GM11168 (cell line): ENCODE measurements around the gene QKI.

Experiments
- in situ Hi-C: fragments of 300-500 bp; cut with MboI; formaldehyde crosslinking; loops from one replicate; pipeline ENCODE4 v1.12.0; 2022; ENCODE audit warnings: low sequenced_read_pairs; ENCODE audit not compliant: unreplicated experiment

Gene QKI

DNA sequence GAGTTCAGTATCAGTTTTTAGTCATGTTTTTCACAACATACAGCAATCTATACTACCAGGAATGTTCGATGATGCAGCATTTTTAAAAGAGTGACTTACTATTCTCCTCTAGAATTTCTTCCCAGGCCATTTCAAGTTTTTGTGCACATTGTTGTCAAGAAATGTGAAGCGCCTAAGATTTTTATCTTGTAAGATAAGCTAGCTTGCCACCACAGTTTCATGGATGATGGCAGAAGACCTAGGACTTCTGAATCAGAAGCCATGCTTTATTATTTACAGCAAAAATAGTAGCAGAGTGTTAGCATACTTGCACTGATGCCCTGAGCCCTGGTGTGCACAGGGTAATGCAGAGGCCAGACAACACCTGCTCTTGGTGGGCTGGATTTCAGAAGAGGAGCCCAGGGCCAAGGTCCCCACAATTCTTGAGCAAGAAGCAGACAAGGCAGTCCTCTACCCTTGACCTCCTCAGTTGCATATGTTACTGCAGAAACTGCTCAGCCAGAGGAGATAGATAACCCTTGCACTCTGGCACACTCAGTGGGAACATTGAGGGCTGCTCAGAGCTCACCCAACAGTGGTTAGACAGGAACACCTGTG lies 99.2 kb downstream of the QKI start:
- in situ Hi-C loops: no loop called here

DNA sequence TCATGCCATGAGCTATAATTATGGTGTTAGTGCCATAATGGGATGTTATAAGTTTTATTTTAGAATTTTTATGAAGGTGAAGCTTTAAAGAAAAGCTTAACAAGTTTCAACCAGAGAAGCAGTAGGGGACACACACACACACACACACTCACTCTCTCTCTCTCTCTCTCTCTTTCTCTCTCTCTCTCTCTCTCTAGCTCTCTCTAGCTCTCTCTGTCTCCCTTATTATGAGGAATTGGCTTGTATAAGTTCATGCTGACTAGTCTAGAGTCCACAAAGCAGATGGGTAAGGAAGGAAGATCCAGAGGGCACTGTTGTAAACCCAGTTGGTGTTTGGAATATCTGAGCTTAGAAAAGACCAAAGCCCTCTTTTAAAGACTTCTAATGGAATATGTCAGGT lies 102.4 kb downstream of the QKI start:
- in situ Hi-C loops: no loop called here

DNA sequence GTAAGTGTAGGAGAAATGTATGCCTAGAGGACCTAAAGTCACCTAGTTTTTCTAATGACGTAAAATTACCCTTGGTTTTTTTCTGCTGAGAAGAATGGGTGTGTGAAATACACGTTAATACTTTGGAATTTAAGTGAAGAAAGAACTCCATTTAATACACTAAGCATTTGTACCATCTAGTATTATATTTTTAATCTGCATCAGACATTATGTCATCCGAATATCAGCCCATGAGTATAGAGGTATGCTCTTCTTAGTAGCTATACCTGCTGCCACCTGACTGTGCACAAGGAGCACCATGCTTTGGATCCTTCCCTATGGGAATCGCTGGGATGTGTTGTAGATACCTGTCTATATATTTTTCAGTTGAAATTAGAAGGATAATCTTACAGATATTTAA lies 106.4 kb downstream of the QKI start:
- in situ Hi-C loops: no loop called here

DNA sequence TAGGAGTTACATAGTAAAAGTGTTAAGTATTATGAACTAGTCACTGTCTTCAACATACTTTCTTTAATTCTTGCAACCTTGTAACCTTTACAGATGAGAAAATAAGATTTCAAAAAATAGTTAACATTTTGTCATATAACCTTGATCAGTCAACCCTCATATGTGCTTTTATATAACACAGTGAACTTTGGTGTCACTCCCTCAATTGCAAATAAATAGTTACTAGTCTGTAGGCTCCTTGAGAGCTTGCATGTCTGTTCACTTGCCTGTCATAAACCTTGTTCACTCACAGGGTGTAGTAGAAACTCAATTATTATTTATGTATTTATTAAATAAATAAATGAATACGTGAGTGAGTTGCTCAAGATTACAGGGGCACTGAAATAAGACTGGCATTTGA lies 107.5 kb downstream of the QKI start:
- in situ Hi-C loops: no loop called here

DNA sequence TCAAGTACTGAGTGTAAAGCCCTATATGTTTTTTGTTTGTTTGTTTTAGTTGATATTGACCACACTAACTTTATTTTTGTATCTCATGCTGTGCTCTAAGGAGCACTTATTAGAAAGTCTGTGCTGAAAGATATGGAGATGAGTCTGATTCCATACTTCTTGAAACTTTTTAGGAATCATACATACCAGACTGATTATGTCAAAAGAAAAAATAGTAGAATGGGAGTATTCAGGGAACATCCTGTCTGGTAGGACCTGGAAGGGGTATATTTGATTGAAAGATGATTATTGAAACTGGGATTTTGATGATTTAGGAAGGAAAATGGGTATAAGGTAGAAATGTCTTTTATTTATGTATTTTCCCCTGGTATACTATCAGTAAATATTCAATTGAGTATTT lies 111.4 kb downstream of the QKI start:
- in situ Hi-C loops: no loop called here

DNA sequence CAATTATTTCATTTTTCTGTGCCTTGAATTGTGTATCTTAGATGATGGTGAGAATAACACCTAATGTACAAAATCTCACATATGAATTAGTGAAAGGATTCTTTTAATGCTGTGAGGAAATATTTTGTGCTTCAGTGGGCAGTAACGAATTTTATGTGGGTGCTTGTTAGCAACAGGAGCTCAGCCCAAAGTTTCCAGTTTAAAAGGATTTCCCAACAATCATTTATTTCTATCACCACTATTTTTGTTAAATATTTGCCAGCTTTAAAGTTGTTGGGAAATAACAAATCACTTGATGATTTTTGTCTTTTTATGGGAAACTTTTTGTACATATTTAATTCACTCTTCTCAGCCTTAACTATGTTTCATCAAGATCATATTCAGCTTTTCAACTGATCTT lies 111.8 kb downstream of the QKI start:
- in situ Hi-C loops: no loop called here

DNA sequence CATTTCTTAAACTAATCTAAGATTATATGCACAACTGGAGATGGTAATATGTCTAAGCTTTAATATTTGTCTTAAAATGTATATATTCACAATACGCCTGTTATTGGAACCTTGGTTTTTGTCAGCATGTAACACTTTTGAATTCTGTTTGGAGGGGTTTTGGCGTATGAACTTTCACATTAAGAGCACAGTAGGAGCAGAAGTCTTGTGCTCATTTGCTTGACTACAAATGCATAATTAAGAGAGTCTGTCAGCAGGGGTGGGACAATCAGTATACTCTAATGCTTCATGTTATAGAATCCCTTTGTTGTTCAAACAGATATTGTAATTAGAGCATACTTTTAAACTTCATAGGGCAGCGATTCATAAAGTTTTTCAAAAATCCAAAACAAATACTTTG lies 112.8 kb downstream of the QKI start:
- in situ Hi-C loops: no loop called here

DNA sequence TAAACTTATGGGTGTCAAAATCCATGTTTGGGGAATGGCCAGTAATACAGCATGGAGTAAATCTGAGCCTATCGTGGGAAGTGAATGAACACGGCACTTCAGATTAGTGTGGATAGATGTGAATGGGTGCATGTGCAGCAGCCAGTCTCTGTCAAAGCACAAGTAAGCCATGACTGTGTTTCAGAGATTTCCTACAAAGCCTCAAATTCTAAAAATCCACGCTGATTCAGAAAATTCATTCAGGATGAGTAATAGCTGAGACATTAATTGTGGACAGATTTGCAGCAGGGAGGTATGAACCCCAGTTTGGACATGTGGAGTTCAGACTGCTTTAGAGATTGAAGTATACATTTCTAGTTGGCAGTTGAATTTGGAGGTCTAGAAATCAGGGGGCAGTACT lies 115.1 kb downstream of the QKI start:
- in situ Hi-C loops: no loop called here

DNA sequence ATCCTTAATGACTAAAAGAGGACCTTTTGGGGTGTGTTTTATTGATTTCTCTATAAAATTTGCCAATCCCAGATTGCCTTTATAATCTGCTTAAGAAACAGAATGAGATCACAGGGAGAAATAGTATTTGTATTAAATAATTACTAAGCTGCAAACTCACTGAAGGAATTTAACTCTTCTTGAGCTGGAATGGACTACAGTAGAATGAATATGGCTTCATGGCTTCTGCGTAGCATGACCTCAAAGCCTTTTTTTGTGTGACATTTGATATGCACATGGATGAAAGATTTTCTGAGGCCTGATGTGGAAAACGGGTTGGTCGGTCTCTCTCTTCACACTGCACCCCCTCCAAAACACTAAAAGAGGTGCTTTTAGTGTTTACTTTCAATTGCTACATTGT lies 115.9 kb downstream of the QKI start:
- in situ Hi-C loops: no loop called here

DNA sequence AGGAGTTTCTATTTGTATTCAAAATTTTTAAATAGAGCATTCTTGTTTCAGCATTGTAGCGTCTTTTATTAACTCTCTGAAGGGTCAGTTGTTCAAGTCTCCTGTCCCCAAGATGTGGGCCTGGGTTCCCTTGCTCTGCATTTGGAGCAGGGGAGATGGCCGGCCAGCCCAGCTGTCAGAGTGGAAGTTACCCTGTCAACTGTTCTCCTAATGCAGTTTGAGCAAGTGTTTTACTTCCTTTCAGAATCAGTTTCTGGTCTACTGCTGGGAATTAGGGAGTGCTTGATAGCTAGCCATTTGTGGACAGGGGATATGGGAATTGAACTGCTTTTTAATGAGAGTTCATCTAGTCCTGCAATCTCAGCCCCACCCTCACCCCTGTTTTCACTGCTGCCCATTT lies 116.6 kb downstream of the QKI start:
- in situ Hi-C loops: no loop called here

DNA sequence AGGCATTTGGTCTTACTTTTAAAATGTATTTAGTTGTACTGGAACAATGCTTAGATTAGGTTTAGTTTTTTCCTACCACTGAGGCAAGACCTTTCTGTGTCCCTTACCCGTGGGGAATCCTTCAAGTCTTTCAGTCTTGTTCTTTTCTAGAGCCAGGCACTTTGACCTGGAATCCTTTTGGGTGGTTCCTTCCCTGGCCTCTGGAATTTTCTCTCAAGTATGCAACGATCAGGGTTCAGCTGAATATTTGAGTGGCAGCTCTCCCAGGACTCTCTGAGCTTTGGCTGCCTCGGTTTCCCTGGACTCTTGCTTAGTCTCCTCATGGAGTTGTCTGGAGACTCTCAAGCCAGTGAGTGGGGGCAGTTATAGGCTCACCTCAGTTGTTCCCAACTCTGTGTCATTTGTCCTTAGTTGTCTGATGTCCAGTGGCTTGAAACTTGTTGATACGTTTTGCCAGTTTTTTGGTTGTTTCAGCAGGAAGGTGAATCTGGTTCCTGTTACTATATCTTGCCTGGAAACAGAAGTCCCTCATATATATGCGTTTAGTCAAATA lies 118.1 kb downstream of the QKI start:
- in situ Hi-C loops: no loop called here

DNA sequence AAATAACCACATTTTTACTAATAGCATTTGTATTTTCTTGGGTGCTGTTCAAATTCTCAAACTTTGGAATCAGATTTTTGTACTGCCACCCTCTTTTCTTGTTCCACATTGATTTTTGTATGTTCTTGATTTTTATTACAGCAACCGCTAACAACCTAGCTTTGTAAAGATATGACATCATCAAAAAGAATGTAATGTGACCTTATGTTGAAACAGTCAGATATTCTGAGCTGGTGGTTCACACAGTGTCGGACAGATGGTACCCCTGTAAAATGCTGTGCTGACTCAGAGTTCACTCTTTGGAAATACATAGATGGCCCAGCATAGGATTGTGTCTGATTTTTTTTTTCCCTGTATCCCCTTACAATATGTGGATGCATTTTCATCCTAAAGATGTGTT lies 118.9 kb downstream of the QKI start:
- in situ Hi-C loops: no loop called here

DNA sequence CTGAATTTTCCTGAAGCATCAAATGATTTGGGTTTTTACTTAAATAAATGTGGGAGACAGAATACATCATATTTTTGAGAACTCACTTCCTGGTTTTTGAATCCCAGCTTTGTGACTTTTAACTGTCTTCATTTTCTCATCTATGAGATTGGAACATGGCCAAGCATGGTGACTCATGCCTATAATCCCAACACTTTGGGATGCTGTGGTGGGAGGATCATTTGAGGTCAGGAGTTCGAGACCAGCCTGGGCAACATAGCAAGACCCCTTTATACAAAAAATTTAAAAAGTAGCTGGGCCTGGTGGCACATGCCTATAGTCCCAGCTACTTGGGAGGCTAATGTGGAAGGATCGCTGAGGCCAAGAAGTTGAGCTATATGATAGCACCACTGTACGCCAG lies 122.3 kb downstream of the QKI start:
- in situ Hi-C loops: no loop called here

DNA sequence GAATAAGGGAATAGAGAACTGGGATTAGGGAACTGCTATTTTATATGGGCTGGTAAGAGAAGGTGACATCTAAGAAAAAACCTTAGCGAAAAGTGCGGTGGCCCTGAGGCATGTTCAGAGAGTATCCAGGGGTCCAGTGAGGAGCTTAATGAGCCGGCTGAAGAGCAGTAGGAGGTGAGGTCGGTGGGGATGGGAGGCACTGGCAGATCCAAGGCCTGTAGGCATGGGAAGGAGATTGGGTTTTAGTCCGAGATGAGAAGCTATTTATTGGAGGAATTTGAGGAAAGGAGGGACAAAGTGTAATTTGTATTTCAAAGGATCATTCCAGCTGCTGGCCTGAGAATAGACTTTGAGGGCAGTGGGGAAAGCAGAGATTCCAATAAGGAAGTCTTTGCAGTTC lies 123.8 kb downstream of the QKI start:
- in situ Hi-C loops: no loop called here

DNA sequence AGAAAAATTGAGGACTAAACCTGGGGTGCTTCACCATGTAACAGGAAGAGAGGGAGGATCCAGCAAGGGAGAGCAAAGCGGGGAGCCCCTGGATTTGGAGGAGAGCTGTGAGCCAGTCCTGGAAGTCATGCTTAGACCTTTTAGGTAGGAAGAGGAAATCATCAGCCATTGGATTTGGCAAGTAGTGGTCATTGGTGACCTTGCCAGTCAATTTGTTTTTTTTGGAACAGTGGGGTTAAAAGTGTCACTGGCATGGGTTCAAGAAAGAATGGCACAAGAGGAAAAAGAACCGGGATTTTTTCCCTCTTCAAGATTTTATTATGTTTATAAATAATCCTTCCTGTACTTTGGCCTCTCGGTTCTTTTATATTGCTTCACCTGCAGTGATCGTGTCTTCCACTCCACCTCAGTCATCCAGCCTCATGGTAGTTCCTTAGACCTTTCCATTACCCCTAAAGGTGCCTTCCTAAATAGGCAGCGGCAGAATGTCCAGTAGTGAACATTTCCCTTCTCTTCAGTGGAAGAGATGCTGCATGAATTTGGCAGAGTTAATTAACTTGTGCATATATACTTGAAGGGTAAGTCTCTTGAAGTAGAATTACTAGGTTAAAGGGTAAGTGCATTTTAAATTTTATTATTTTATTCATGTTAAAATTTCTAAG lies 124.7 kb downstream of the QKI start:
- in situ Hi-C loops: no loop called here

DNA sequence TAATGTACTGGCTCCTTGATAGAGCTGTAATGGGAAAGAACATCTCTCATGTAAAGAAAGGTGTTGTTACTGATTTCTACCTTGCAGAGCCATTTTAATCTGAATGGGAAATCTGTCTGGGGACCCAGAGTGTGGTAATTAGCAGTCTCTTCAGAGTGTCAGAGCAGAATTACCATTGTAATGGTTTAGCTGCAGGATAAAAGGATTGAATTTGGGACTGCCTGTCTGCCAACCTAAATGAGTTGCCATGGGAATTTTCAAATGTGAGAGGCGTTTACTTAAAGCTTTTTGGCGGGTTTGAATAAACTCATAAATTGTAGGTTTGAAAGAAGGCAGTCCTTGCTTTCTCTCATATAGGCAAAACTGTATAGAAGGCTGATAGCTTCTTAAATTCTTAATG lies 128.8 kb downstream of the QKI start:
- in situ Hi-C loops: no loop called here

DNA sequence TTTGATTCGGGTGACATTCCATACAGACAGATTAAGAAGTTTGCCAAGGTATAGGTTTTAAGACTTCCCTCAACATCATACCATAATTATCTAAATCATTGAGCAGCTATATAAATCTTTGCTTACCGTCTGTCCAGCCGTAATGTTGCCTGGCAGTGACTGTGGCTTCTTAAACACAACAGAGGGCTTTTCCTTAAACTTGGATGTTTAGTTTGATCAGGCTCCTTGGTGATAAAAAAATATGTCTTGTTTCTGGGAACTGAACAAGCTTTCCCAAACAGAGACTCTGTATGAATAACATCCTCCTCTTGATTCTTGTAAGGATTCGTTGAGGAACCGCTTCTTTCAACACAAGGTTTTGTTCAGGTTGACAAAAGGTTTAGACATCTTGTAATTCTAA lies 130.9 kb downstream of the QKI start:
- in situ Hi-C loops: no loop called here

DNA sequence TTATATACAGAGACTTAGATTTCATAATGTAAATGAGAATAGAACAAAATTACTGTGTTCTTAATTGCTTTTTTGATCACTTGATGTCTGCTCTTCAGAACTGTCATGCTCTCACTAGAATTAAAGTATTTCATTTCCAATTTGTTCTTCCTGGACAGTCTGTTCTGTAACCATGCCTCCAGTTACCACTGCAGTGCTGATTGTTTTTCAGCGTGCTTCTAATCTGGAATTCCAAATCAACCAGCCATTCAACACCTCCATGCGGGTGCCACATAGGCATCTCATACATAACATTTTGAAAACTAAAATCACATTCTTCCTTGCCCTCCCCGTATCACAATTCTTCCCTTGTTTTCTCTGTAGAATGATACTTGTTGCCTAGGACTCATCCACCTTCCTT lies 132.8 kb downstream of the QKI start:
- in situ Hi-C loops: no loop called here

DNA sequence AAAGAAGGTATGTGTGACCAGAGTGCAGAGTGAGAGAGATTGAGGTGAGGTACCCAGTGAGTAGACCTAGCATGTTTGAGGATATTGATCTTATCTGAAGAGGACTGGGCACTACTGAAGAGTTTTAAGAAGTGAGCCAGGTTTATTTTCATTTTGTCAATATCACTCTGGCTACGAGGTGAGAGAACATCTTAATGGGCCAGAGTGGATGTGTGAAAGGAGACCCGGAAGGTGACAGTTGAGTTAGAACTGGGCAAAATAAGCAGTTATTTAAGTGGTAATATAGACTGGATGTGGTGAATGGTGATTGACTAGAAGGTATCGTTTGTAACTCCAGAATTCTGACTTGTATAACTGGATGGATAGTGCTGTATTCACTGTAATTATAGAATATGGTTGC lies 134.1 kb downstream of the QKI start:
- in situ Hi-C loops: no loop called here

DNA sequence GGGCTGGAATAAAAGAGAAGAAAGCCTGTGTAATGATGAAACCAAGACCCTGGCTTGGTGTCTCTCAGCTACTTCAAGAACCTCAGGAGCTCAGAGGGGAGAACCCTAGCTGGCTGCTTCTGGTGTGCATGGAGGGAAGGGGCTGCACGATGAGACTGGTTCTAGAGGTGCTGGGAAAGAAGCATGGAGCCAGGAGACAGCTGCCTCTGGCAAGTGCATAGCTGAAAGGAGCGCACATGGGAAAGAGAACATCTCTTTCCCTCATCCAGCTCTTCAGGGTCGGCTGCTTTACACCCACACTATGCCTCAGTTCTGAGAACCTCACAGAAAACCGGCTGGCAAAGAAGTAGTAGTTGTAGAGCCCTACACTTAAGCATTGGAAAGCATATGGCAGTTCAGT lies 139.5 kb downstream of the QKI start:
- in situ Hi-C loops: no loop called here

DNA sequence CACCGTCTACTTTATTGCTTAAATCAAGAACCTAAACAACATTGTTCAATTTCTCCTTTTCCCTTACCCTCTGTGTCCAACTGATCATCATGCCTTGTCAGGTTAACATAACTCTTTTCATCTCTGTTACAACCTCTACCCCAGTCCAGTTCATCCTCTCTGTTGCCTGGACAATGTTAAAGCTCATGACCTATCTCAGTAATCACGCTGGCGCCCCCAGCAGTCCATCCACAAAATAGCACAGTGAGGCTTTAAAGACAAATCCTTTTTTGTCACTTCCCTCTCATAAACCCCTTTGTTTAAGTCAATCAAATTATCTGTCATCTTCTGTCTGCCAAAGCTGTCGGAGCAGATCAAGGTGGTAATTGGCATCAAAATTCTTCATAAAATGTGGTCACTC lies 140.1 kb downstream of the QKI start:
- in situ Hi-C loops: no loop called here

DNA sequence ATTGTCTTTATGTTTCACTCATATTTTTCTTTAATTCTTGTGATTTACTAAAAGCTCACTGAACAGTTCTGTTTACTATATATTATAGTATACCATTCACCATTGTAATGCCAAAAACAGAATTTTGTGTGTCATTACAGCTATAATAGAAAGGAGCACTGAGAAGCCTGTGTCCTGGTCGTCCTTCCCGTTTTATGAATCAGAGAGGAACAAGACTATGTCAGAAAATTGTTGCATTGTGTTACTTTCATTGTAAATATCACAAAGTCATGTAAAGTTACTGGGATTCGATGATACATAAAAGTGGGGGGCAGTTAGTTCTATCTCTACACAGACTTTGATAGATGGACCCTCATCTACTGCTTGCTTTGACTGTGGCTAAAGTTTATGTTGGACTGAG lies 145.1 kb downstream of the QKI start:
- in situ Hi-C loops: no loop called here
